K562 (cell line): ENCODE data around the gene HEBP2. TPM values are rescaled to one million over a fixed set of nuclear protein-coding genes. Genes with fewer than 3 reads are reported as not detected.

Experiments
- BMI1 ChIP-seq: fragments of 150-350 bp; IDR thresholded peaks from 2 replicates; pipeline ENCODE4 v1.6.1; 2014; ENCODE audit warnings: low read length
- CTCF ChIP-seq, 3 experiments: IDR thresholded peaks in 2 of 3; conservative IDR thresholded peaks in 1 of 3; 2 replicates each; pipeline ENCODE4 v1.5.1; 2011 to 2012; ENCODE audit warnings: low read length in 3 of 3, mild to moderate bottlenecking in 3 of 3, control low read depth in 2 of 3, improper control_type of control experiment in 1 of 3, inconsistent platforms in 1 of 3, low read depth in 1 of 3, mixed read lengths in 1 of 3, moderate library complexity in 1 of 3; ENCODE audit not compliant: insufficient read depth in 2 of 3
- GATAD2B ChIP-seq: fragments of 450-650 bp; IDR thresholded peaks from 2 replicates; pipeline ENCODE4 v1.6.1; 2017; ENCODE audit warnings: mild to moderate bottlenecking, borderline replicate concordance
- L3MBTL2 ChIP-seq: fragments of 450-650 bp; IDR thresholded peaks from 2 replicates; pipeline ENCODE4 v1.6.1; 2016; ENCODE audit warnings: mild to moderate bottlenecking, moderate library complexity
- REST ChIP-seq, 2 experiments: fragments of 450-650 bp; formaldehyde crosslinking in 1 of 2; IDR thresholded peaks; 2 replicates each; pipeline versions ENCODE4 v1.4.0 to v1.6.1; 2014 to 2020; ENCODE audit warnings: mild to moderate bottlenecking in 2 of 2, borderline replicate concordance in 1 of 2, low read depth in 1 of 2
- RFX7 ChIP-seq: fragments of 250-450 bp; sonication (Bioruptor Pico); IDR thresholded peaks from 2 replicates; pipeline ENCODE4 v1.5.1; 2021; ENCODE audit warnings: mild to moderate bottlenecking
- SREBF1 ChIP-seq: fragments of 150-350 bp; IDR thresholded peaks from 2 replicates; pipeline ENCODE4 v1.6.1; 2014; ENCODE audit warnings: antibody characterized with exemption, low read depth, low read length, borderline replicate concordance
- STAT6 ChIP-seq: sonication (generic); formaldehyde crosslinking; IDR thresholded peaks from 2 replicates; pipeline ENCODE4 v1.8.1; 2023; ENCODE audit warnings: mild to moderate bottlenecking, missing genetic modification reagents
- THRA ChIP-seq: fragments of 450-650 bp; IDR thresholded peaks from 2 replicates; pipeline ENCODE4 v1.6.1; 2017; ENCODE audit warnings: mild to moderate bottlenecking, moderate library complexity
- WHSC1 ChIP-seq: IDR thresholded peaks from one replicate; pipeline ENCODE4 v1.6.1; 2012; ENCODE audit warnings: low read length, control low read depth, inconsistent platforms
- polyA plus RNA-seq, 8 experiments: library from polyadenylated mRNA; depleted of rRNA in 4 of 8; stranded (reverse) in 5 of 8; unstranded in 3 of 8; fragments of >200 nt; fragmentation: Nextera tagmentation in 2 of 8; fragmentation: Illumina TruSeq in 1 of 8; extraction: Ambion mirVana in 2 of 8; extraction: Trizol in 1 of 8; gene quantifications; 2 replicates each; pipeline versions ENCODE4 v1.2.1 to v1.2.3, GENCODE V29; 2011 to 2014; ENCODE audit warnings: inconsistent platforms in 1 of 8, missing spikeins in 1 of 8
- total RNA-seq, 7 experiments: library from RNA; depleted of rRNA in 6 of 7; stranded (reverse); fragments of >200 nt in 6 of 7; fragmentation: Illumina TruSeq in 2 of 7; extraction: Trizol in 2 of 7; gene quantifications; 2 replicates each; pipeline versions ENCODE4 v1.2.1 to v1.2.3, GENCODE V29; 2011 to 2021; ENCODE audit warnings: low replicate concordance in 1 of 7

The HEBP2 gene
- total and polyA plus RNA-seq, 9 of the 15 experiments (the other 6 are each of a cell fraction or from before 2014, with no cell fraction given) = 8.5 to 63.7 (median 36.9) TPM

- no peak for TF ChIP-seq THRA
- TF ChIP-seq GATAD2B = no peak
- TF ChIP-seq STAT6 (CRISPR knock-in tag) = no peak
- no peak for TF ChIP-seq WHSC1
- no peak for TF ChIP-seq L3MBTL2
- peak; percentile 70 for TF ChIP-seq BMI1
- TF ChIP-seq CTCF (IDR thresholded peaks at IDR 0.05 in 2 of 3, conservative IDR thresholded peaks at IDR 0.05 in 1 of 3; ENCODE audit: insufficient read depth in 2 of 3, low read depth in 1 of 3, low read length in 3 of 3) = peak; percentile 45 to 82 (median 45); a peak in 4 of 6 replicates
- no peak for TF ChIP-seq SREBF1
- peak; percentile 29; the same call in 1 of the 2 replicates for TF ChIP-seq REST (IDR thresholded peaks at IDR 0.05; ENCODE audit: borderline replicate concordance)
- TF ChIP-seq REST (CRISPR knock-in tag; IDR thresholded peaks at IDR 0.05; ENCODE audit: low read depth) = no peak
- TF ChIP-seq RFX7 (CRISPR knock-in tag) = no peak
Observed at GRCh38 chr6:138428944-138429598, 25.0 kb downstream of the HEBP2 start (continued).
